Epithelial cell of esophagus (primary cell): ENCODE results near the gene UBE2M.

ENCODE experiments used
- DNase-seq: peaks from one replicate; pipeline ENCODE4 v3.0.0; 2010; ENCODE audit warnings: low read depth
- H3K4me3 ChIP-seq: 2 replicates; pipeline ENCODE4 v1.5.1; 2011; ENCODE audit warnings: mild to moderate bottlenecking, low read length, control low read depth
- TF ChIP-seq, protein P1 (sequence below): IDR thresholded peaks from 2 replicates; pipeline ENCODE4 v1.5.1; 2011; ENCODE audit warnings: low read depth, mild to moderate bottlenecking, low read length, control low read depth, inconsistent platforms; ENCODE audit not compliant: insufficient read depth; ENCODE audit errors: missing control alignments

UBE2M gene

DNA sequence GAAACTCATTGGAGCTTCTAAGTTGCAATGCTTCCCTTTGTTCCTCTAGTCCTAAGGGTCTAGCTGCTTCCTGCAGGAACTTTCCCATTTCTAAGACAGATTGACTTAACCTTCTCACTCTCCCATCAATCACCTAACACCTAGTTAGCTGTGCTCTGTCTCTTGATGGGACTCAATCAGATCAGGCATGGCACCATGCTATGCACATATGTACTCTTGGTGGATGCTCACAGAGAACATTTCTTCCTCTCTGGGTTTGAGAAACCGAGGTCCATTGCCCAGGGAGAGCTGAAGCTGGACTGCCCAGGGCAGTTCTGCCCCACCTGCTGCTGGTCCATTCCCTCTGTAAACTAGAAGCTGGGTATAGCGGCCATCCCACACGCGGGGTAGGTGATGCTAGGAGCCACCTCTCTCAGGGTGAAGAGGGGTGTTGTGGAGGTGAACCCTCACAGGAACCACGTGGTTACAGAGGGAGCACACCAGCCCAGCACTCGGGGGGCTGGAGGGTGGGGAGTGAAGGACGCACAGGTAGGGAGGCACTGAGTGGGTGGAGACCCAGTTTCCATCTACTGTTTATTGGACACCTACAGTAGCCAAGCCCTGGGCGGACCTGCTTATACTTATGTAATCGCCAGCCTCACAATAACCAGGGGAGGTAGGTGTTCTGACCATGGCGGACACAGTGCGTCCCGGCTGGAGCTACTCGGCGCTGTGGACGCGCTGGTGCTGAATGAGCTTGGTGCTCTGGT lies 3.1 kb upstream of the UBE2M start:
- no peak for DNase-seq
- H3K4me3 ChIP-seq = peak overlapping the region; percentile 57
- TF ChIP-seq, protein P1, sequence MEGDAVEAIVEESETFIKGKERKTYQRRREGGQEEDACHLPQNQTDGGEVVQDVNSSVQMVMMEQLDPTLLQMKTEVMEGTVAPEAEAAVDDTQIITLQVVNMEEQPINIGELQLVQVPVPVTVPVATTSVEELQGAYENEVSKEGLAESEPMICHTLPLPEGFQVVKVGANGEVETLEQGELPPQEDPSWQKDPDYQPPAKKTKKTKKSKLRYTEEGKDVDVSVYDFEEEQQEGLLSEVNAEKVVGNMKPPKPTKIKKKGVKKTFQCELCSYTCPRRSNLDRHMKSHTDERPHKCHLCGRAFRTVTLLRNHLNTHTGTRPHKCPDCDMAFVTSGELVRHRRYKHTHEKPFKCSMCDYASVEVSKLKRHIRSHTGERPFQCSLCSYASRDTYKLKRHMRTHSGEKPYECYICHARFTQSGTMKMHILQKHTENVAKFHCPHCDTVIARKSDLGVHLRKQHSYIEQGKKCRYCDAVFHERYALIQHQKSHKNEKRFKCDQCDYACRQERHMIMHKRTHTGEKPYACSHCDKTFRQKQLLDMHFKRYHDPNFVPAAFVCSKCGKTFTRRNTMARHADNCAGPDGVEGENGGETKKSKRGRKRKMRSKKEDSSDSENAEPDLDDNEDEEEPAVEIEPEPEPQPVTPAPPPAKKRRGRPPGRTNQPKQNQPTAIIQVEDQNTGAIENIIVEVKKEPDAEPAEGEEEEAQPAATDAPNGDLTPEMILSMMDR = no peak

DNA sequence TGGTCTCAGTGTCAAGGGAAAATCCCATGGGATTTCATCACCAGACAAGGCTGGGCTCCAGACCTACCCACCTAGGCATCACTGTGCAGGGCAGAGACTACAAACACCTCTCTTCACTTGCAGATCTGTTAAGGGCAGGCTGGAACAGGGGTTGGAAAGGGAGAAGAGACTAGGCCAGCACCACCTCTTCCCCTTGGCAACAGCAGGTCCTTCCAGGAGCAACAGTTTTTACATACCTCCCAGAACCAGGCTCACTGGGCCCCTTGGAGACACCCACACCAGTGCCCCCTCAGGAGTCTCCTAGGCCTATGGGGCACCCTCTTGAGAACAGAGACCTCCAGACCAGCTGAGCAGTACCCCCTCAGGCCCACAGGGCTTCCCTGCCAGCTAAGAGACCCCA lies 2.5 kb upstream of the UBE2M start:
- no peak for DNase-seq
- no peak overlapping the region for H3K4me3 ChIP-seq
- TF ChIP-seq, protein P1 = no peak

DNA sequence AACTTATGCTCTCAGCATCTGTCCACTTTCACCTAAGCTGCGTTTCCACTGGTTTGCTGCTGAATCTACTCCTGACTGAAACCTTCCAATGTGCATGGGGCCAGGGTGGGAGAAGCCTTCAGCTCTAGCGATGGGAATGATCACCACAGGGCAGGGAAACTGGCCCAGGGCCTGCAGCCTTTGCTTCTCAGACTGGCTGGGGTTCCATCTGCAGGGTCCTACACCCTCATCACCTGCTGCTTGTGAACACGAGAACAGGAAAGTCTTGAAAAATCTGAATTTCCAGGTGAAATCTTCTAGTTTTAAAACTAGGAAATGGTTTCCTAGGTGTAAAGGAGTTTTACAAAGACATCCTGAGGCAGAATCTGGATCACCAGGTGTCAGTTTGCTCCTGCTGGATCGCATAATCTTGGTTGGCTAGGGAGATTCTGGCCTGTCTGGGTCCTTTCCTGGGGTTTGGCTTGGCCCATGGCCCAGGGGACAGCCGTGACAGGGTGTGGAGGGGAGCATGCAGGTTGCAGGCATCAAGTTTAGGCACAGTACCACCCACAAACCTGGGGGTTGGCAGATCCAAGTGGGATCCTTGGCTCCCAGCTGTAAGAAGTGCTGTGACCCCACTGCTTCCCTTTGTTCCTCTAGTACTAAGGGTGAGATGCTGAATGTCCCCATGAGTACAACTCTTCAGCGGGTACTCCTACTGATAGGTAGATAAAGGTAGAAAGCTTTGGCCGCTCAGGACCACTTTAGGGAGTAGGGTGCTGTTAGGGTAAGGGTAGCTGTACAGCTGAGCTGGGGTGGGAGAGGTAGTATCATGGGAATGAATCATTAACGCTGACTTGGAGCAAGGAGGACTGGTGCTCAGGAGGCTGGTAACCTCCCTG lies 1.8 kb upstream of the UBE2M start:
- TF ChIP-seq, protein P1 = no peak
- DNase-seq = no peak
- peak overlapping the region; percentile 87 for H3K4me3 ChIP-seq

DNA sequence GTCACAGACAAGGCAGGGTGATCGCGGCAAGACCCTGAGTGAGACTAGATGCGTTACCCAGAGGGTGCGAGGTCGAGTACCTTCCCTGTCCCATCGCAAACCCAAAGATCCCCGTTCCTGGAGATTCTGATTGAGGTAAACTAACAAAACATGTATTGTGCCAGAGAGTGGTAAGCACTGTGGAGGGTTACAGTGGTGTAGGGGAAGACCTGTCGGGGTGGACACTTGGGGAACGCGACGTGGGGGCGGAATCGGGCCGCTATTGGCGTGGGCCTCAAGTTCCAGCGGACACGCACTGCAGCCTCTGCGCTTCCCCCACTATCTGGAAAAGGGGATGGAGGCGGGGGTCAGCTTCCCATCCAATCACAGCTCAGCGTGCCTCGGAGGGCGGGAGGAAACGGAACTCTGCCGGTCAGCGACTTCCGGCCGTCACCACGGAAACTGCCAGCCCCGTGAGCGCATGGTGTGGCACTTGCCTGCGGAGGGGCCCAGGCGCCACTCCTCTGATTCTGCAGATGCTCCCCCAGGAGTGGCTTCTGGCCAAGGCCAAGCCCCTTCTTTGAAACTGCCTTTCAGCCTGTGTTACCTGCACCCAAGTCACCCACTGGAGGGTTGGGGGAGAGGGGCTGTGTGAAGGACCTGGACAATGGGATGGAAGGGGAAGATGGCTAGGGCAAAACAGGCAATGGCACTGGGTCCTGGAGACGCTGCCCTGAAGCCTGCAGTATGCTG lies 1.0 kb upstream of the UBE2M start:
- peak; percentile 84 for DNase-seq
- peak overlapping the region; percentile 87 for H3K4me3 ChIP-seq
- TF ChIP-seq, protein P1 = no peak

DNA sequence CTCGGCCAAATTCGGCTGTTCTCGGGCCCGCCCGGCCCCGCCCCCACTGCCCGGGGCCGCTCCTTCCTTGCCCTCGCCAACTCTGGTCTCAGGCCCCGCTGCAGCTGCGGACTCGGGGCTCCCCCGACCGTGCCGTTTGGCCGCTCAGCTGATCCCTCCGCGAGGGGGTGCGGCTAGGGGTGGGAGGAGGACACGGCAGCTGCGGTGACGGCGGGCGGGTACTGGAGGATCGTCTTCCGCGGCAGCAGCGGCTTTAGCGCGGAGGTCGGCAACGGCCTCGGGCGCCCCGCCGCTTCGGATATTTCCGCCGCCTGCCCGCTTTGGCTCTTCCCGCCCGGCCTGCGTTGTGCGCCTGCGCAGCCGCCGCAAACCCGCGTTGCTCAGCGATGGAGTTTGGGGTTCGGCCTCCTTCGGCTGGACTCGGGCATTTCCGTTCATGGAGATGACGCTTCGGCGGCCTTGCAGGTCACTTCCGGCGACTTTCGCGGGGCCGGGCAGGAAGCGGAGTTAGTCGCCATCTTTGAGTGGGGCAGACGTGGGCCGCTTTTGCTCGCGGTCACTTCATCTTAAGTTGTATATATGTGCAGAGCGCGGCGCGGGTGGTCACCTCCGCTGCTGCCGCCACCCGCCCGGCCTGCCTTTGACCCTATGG lies 338 bp upstream of the UBE2M start:
- DNase-seq = peak; percentile 99
- TF ChIP-seq, protein P1 = no peak
- peak overlapping the region; percentile 87 for H3K4me3 ChIP-seq

DNA sequence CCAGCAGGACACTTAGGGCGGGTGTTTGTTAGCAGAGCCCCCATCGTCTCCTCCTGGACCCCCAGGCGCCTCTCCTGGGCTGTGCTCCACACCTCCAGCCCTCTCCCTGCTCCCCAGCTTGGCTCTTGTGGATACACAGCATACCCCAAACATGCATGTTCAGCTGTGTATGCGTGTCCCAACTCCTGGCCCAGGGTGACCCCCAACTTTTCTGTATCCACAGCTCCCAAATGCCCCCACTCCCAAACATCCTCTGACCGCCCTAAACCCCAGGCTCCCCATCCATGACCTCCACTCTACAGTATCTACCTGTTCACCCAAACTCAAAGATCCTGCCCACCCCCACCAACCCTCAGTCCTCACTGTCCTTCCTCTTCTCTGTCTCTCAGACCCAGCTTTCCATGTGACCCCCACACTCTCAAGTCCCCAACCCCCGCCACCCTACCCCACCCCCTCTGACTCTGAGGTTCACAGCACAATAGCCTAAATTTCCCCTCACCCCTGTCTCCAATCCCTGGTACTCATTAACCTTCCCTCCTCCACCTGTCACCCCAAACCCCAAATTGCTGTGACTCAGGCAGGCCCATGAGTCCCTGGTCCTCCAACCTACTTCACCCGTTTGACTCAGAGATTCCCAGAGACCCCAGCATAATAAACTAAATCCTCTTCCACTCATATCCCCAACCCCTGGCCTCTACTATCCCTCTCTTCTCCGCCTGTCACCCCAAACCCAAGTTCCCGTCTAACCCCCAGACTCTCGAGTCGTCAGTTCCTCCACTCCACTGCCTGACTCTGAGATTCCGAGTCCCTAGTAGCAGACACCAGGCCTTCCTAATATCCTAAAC lies 968 bp downstream of the UBE2M start:
- TF ChIP-seq, protein P1 = no peak
- DNase-seq = no peak
- H3K4me3 ChIP-seq = peak overlapping the region; percentile 90
